Choroid plexus epithelial cell (primary cell): ENCODE measurements around the gene LMAN1L.
"Not testable (repeated sequence)": the region's sequence is repeated elsewhere in the genome, so short reads cannot be mapped to it uniquely, and the experiment has no call there.

Source experiments
- DNase-seq: peaks from one replicate; pipeline ENCODE4 v3.0.0-alpha.2; 2010; ENCODE audit warnings: low read depth
- H3K4me3 ChIP-seq: 2 replicates; pipeline ENCODE4 v1.5.1; 2011; ENCODE audit warnings: low read depth, mild to moderate bottlenecking, control low read depth, low read length, moderate library complexity
- TF ChIP-seq, protein P1 (sequence below): conservative IDR thresholded peaks from 2 replicates; pipeline ENCODE4 v1.5.1; 2011; ENCODE audit warnings: low read depth, mild to moderate bottlenecking, control low read depth, inconsistent platforms, low read length, moderate library complexity

LMAN1L gene

DNA sequence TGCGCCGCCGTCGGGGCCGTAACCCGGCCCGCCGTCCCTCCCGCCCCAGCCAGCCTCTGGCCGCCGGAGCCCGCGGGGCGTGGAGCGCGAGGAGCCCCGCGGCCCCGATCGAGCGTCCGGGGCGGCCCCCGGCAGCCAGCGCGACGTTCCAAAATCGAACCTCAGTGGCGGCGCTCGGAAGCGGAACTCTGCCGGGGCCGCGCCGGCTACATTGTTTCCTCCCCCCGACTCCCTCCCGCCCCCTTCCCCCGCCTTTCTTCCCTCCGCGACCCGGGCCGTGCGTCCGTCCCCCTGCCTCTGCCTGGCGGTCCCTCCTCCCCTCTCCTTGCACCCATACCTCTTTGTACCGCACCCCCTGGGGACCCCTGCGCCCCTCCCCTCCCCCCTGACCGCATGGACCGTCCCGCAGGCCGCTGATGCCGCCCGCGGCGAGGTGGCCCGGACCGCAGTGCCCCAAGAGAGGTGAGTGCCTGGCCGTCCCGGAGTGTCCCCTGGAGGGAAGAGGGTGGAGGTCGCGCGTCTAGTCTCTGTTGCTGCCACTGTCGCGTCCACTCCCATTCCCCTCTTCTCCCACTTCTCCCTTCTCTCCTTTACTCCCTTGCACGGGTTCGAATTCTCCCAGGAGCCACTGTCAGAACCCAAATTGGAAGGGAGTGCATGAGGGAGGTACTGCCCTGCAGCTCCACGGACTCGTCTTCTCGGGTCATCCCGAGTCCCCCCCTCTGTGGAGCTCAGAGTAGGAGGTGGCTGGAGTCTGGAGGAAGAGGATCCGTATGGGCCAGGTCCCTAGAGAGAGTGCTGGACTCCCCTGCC lies 30.2 kb upstream of the LMAN1L start:
- TF ChIP-seq, protein P1, sequence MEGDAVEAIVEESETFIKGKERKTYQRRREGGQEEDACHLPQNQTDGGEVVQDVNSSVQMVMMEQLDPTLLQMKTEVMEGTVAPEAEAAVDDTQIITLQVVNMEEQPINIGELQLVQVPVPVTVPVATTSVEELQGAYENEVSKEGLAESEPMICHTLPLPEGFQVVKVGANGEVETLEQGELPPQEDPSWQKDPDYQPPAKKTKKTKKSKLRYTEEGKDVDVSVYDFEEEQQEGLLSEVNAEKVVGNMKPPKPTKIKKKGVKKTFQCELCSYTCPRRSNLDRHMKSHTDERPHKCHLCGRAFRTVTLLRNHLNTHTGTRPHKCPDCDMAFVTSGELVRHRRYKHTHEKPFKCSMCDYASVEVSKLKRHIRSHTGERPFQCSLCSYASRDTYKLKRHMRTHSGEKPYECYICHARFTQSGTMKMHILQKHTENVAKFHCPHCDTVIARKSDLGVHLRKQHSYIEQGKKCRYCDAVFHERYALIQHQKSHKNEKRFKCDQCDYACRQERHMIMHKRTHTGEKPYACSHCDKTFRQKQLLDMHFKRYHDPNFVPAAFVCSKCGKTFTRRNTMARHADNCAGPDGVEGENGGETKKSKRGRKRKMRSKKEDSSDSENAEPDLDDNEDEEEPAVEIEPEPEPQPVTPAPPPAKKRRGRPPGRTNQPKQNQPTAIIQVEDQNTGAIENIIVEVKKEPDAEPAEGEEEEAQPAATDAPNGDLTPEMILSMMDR: no peak
- H3K4me3 ChIP-seq: peak overlapping the region; percentile 72
- no peak for DNase-seq

DNA sequence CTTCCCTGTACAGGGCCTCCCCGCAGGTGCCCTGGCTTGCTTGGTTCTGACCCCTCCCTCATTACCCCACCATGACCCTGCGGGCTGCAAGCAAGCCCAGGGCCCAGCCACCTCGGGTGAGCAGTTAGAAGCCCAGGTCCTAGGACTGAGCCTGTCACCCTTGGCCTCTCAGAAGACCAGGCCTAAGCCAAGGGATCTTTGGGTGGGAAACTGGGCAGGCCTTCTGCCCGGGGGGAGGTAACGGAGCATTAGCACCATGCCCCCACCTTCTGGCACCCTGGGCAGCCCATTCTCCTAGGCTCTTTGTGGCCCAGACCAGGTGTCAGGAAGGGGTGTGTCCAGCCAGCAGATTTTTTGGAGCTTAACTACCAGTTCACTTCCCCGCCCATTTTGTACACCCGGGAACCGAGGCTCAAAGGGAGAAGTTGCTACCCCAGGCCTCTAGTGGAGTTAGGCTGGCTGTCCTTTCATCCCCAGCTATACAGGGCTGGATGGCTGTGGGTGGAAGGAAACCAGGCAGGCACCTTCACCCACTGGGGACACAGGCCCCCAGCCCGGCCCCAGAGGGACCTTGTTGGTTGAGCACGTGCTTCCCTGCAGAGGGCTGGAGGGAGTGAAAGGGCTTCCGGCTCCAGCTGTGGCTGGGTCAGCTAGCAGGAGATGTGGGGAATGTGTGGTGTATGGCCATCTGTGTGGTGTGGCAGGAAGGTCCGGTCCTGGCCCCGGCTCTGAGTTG lies 29.4 kb upstream of the LMAN1L start:
- TF ChIP-seq, protein P1: no peak
- peak; percentile 54 for DNase-seq

DNA sequence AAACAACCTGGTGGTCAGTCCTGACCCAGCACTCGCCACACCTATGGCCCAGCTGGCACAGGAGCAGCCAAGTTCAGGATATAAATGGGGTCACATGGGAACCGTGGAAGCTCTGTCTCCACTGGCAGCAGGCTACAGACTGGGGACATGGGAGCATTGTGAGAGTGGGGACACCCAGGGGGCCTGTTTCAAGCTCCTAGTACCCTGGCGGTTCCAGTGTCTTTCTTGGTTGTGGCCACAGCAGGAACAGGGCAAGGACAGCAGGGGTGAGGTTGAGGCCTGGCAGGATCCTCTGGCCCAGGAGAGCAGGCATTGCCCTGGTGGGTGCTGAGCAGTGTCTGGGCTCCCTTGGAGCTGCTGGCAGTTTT lies 28.8 kb upstream of the LMAN1L start:
- TF ChIP-seq, protein P1: no peak
- DNase-seq: no peak
- H3K4me3 ChIP-seq: peak overlapping the region; percentile 72

More for the DNA sequence above, 29.4 kb upstream of the LMAN1L start:
- peak overlapping the region; percentile 72 for H3K4me3 ChIP-seq

DNA sequence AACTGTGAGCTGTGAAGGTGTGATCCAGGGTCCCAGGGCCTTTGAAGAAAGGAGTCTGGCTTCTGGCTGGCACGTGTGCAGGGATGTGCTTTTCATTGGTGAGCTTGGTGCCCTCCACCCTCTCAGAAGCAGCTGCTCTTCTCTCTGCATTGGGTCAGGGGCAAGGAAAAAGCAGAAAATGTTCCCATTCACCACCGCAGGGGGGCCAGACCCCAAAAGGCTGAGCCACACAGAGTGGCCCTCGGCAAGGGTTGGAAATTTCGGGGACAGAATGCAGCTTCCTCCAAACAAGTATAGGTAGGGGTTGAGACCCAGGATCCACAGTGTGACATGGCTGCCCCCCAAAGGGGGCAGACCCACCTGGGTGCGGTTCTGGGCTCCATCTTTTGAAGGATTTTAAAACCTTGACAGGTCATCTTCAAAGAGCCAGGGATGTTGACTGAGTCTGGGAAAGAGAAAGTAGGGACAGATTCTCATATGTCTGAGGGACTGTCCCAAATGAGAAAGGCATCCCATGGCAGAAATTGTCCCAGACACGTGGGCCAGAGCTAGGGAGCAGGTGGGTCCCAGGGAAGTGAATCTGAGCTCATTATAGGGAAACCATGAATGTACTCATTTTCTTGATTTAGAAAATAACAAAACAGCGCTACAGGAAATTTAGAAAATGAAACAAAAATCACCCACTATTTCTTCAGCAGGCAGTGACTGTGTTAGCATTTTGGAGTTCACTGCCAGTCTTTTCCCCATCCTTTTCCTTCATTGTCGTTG lies 28.0 kb upstream of the LMAN1L start:
- TF ChIP-seq, protein P1: no peak
- DNase-seq: no peak
- no peak overlapping the region for H3K4me3 ChIP-seq

DNA sequence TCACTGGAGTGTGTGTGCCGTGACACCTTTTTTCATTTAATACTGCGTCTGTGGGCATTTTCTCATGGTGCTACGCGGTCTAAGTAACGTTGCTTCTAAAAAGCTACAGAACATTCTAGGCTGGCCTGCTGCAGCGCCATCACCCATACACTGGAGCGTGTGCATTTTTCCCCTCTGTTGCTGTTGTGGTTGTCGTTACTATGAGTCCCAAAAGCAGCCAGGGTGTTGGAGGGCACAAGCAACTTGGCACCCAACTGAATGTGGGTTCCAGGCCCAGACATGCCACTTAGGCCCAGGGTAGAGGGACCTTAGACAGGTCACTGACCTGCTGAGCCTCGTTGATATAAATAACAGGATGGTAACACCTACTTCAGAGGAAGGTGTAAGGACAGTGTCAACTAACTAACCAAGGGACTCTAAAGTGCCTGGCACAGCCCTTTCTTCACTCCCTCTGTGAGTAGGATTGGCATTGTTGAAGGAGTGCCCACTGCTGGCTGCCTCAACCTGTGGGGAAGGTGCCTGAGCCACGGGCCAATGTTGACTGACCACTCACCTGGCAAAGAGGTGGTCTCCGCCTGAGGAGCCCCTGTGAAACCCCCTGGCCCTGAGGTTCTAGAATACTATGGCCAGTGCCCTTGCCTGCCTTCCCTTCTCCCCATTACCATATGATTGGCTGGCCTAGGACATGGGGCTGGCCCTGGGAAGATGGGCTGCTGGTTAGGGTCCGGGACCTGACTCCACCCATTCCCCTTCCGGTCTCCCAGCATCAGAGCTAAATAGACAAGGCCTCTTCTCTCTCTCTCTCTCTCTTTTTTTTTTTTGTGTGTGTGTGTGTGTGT lies 27.2 kb upstream of the LMAN1L start:
- H3K4me3 ChIP-seq: no peak overlapping the region
- TF ChIP-seq, protein P1: no peak
- DNase-seq: no peak

DNA sequence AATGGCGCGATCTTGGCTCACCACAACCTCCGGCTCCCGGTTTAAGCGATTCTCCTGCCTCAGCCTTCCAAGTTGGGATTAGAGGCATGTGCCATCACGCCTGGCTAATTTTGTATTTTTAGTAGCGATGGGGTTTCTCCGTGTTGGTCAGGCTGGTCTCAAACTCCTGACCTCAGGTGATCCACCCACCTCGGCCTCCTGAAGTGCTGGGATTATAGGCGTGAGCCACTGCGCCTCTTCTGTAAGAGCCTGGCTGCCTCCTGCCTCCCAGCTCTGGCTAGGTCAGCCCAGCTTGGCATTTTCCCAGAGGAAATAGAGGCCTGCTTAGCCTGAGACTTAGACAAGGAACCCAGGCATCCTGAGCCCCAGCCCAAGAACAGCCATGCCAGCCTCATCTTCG lies 26.6 kb upstream of the LMAN1L start:
- not testable (repeated sequence) for H3K4me3 ChIP-seq

More for the DNA sequence above, 26.6 kb upstream of the LMAN1L start:
- not testable (repeated sequence) for DNase-seq
